HepG2 (cell line): ENCODE measurements around the gene TMPRSS15. TPM values are rescaled to one million over a fixed set of nuclear protein-coding genes. Genes with fewer than 3 reads are reported as not detected.

ENCODE experiments used
- ATAC-seq: fragments of 200-7000 bp; cut with Tn5 transposase; 3 replicates; pipeline ENCODE4 v1.9.1; 2020; ENCODE audit warnings: mild to moderate bottlenecking, moderate library complexity
- BruUV-seq: library from RNA; stranded (reverse); fragments of 400-500 nt; replicated peaks from 2 replicates; lab custom pipeline; 2021; lab: Mats Ljungman, UMichigan
- CTCF ChIA-PET: fragments of 300-600 bp; formaldehyde crosslinking; extraction: SDS; loops from one replicate; lab custom pipeline; 2021; ENCODE audit warnings: low total read pairs, inconsistent platforms, low intra/inter-chr PET ratio; lab: Yijun Ruan, JAX
- POLR2A ChIA-PET: fragments of 350-600 bp; sonication (Branson Sonifier 250); formaldehyde crosslinking; loops from one replicate; lab custom pipeline; 2020; ENCODE audit warnings: antibody characterized with exemption, inconsistent platforms; lab: Yijun Ruan, JAX
- DNase-seq: peaks from one replicate; pipeline ENCODE4 v3.0.0-alpha.2; 2015; ENCODE audit warnings: low spot score
- FAIRE-seq: peaks from 3 replicates; lab custom pipeline; 2011; peaks lifted over from hg19 to GRCh38; lab: Jason Lieb, UNC
- H2AFZ ChIP-seq: one replicate; pipeline ENCODE4 v1.6.1; 2011; ENCODE audit warnings: low read length, inconsistent platforms
- H3K27ac ChIP-seq: fragments of 300-600 bp; 3 replicates; pipeline ENCODE4 v1.8.0; 2011; ENCODE audit warnings: mixed run types, mild to moderate bottlenecking, mixed read lengths, low read length, inconsistent platforms; ENCODE audit not compliant: insufficient read depth; ENCODE audit errors: extremely low read length
- H3K27me3 ChIP-seq, 2 experiments: fragments of 200-600 bp in 1 of 2; 2 replicates in 1 of 2; 3 replicates in 1 of 2; pipeline versions ENCODE4 v1.6.0 to v1.8.0; 2011; ENCODE audit warnings: low read length in 2 of 2, mild to moderate bottlenecking in 2 of 2, moderate library complexity in 2 of 2, inconsistent platforms in 1 of 2; ENCODE audit not compliant: insufficient read depth in 2 of 2, control insufficient read depth in 1 of 2
- H3K36me3 ChIP-seq, 2 experiments: fragments of 200-600 bp in 1 of 2; replicated peaks in 1 of 2; 2 replicates in 1 of 2; 3 replicates in 1 of 2; pipeline versions ENCODE4 v1.5.1 to v1.8.0; 2011; ENCODE audit warnings: low read length in 2 of 2, inconsistent platforms in 1 of 2; ENCODE audit not compliant: insufficient read depth in 2 of 2, control insufficient read depth in 1 of 2
- H3K4me1 ChIP-seq: 2 replicates; pipeline ENCODE4 v1.5.1; 2012; ENCODE audit warnings: low read length, inconsistent platforms; ENCODE audit not compliant: insufficient read depth
- H3K4me2 ChIP-seq: 2 replicates; pipeline ENCODE4 v1.6.0; 2011; ENCODE audit warnings: low read depth, low read length, inconsistent platforms
- H3K4me3 ChIP-seq, 3 experiments: fragments of 200-600 bp in 1 of 3; sonication (generic), shearing (Covaris generic) in 1 of 3; replicated peaks in 1 of 3; 2 replicates each; pipeline ENCODE4 v1.5.1; 2011 to 2016; ENCODE audit warnings: low read length in 3 of 3, inconsistent platforms in 2 of 3, low read depth in 2 of 3, mild to moderate bottlenecking in 2 of 3, control low read depth in 1 of 3, mixed read lengths in 1 of 3; ENCODE audit not compliant: insufficient read depth in 1 of 3
- H3K79me2 ChIP-seq: one replicate; pipeline ENCODE4 v1.6.1; 2011; ENCODE audit warnings: low read length, inconsistent platforms; ENCODE audit not compliant: insufficient read depth
- H3K9ac ChIP-seq: 2 replicates; pipeline ENCODE4 v1.6.0; 2011; ENCODE audit warnings: mild to moderate bottlenecking, low read depth, low read length, inconsistent platforms; ENCODE audit not compliant: insufficient read depth
- H3K9me3 ChIP-seq: 2 replicates; pipeline ENCODE4 v1.5.1; 2012; ENCODE audit warnings: mild to moderate bottlenecking, low read length
- H4K20me1 ChIP-seq: 2 replicates; pipeline ENCODE4 v1.6.0; 2011; ENCODE audit warnings: inconsistent platforms, mild to moderate bottlenecking, low read length, moderate library complexity; ENCODE audit not compliant: insufficient read depth
- GATA4 ChIP-seq: sonication (generic); IDR thresholded peaks from 2 replicates; pipeline ENCODE4 v1.6.1; 2016; ENCODE audit warnings: antibody characterized with exemption, low read depth, borderline replicate concordance
- GATAD2A ChIP-seq: IDR thresholded peaks from 2 replicates; pipeline ENCODE4 v1.6.1; 2016
- HMGXB4 ChIP-seq, 2 experiments: sonication (generic) in 1 of 2; formaldehyde crosslinking in 1 of 2; IDR thresholded peaks; 2 replicates each; pipeline versions ENCODE4 v1.4.0 to v1.6.1; 2018 to 2020; ENCODE audit warnings: missing genetic modification reagents in 2 of 2, borderline replicate concordance in 1 of 2, low read depth in 1 of 2, mild to moderate bottlenecking in 1 of 2, missing biosample characterization in 1 of 2
- MAFK ChIP-seq, 2 experiments: IDR thresholded peaks in 1 of 2; conservative IDR thresholded peaks in 1 of 2; 2 replicates each; pipeline ENCODE4 v1.6.1; 2011; ENCODE audit warnings: improper control_type of control experiment in 2 of 2, low read length in 2 of 2
- MBNL3 ChIP-seq: fragments of 250-450 bp; sonication (Bioruptor Pico); conservative IDR thresholded peaks from 2 replicates; pipeline ENCODE4 v1.8.0; 2022; ENCODE audit warnings: mild to moderate bottlenecking, inconsistent platforms
- MYC ChIP-seq: sonication (generic); formaldehyde crosslinking; IDR thresholded peaks from 2 replicates; pipeline ENCODE4 v1.9.0; 2021; ENCODE audit warnings: missing genetic modification reagents, borderline replicate concordance
- NKX3-1 ChIP-seq: sonication (generic); formaldehyde crosslinking; IDR thresholded peaks from 2 replicates; pipeline ENCODE4 v1.5.0; 2020; ENCODE audit warnings: missing genetic modification reagents
- SMARCC2 ChIP-seq: fragments of 450-650 bp; IDR thresholded peaks from 2 replicates; pipeline ENCODE4 v1.6.1; 2017; ENCODE audit warnings: antibody characterized with exemption, mild to moderate bottlenecking
- ZFP36 ChIP-seq: fragments of 150-350 bp; IDR thresholded peaks from 2 replicates; pipeline ENCODE4 v1.6.1; 2018; ENCODE audit warnings: borderline replicate concordance, low read length, low read depth; ENCODE audit not compliant: partially characterized antibody
- ZNF512B ChIP-seq: sonication (generic); formaldehyde crosslinking; IDR thresholded peaks from 2 replicates; pipeline ENCODE4 v1.5.1; 2020; ENCODE audit warnings: missing genetic modification reagents, mild to moderate bottlenecking, borderline replicate concordance
- whole genome bisulfite sequencing: methylation state at CpG from one replicate; pipeline ENCODE4 v1.1.6; 2017; ENCODE audit warnings: low lambda C conversion rate; 5-methylcytosine and 5-hydroxymethylcytosine counted together
- in situ Hi-C: cut with HindIII; loops from 2 replicates; pipeline ENCODE4 v1.10.0; 2017; ENCODE audit warnings: low pct_unique_long_range_greater_than_20kb; ENCODE audit not compliant: extremely low pct_ligation_motif_present
- intact Hi-C: fragments of 100-400 bp; cut with micrococcal nuclease; formaldehyde crosslinking; loops from one replicate; pipeline ENCODE4 v1.10.0; 2022; ENCODE audit not compliant: unreplicated experiment
- polyA plus RNA-seq, 8 experiments: library from polyadenylated mRNA; depleted of rRNA in 3 of 8; stranded (reverse) in 7 of 8; unstranded in 1 of 8; fragments of >200 nt; fragmentation: Illumina TruSeq in 4 of 8; extraction: Trizol in 4 of 8; gene quantifications; 2 replicates each; pipeline versions ENCODE4 v1.2.1 to v1.2.3, GENCODE V29; 2011 to 2016; ENCODE audit warnings: low read depth in 4 of 8, missing spikeins in 1 of 8, mixed read lengths in 1 of 8; ENCODE audit not compliant: insufficient read depth in 1 of 8
- total RNA-seq, 5 experiments: library from RNA; depleted of rRNA; stranded (reverse); fragments of >200 nt; fragmentation: Illumina TruSeq; extraction: Trizol; gene quantifications; 2 replicates each; pipeline ENCODE4 v1.2.3, GENCODE V29; 2016; ENCODE audit warnings: low read depth in 1 of 5

The TMPRSS15 gene
- total and polyA plus RNA-seq, 2 of the 13 experiments (the other 11 are each of a cell fraction or from before 2014, with no cell fraction given), result not detected

- TF ChIP-seq ZNF512B (CRISPR knock-in tag) (no peak), SMARCC2 (no peak), MBNL3 (CRISPR knock-in tag) (no peak), ZFP36 (no peak), GATA4 (no peak), HMGXB4 (CRISPR knock-in tag; IDR thresholded peaks at IDR 0.05; ENCODE audit: borderline replicate concordance in 1 of 2, low read depth in 1 of 2) (no peak), NKX3-1 (CRISPR knock-in tag) (no peak), MYC (CRISPR knock-in tag) (no peak)
Measured at GRCh38 chr21:18430341-18430740, 26.8 kb upstream of the TMPRSS15 start (continued).

- FAIRE-seq, result no peak
- no peak overlapping the region for H2AFZ ChIP-seq
- 0% methylated on average over 4 of the region's 4 CpGs for WGBS
- no peak overlapping the region for H3K9ac ChIP-seq
- H3K27ac ChIP-seq, result no peak overlapping the region
- ChIA-PET POLR2A (no interaction called here), CTCF (no interaction called here)
- TF ChIP-seq GATAD2A (CRISPR knock-in tag) (no peak), MAFK (conservative IDR thresholded peaks at IDR 0.05 in 1 of 2, IDR thresholded peaks at IDR 0.05 in 1 of 2; ENCODE audit: low read length in 2 of 2) (peak in 1 of 2 experiments; percentile 24; a peak in 2 of 4 replicates)
- no peak overlapping the region for H3K4me2 ChIP-seq
- no peak for ATAC-seq
- H3K4me1 ChIP-seq, result no peaks in the 10 kb centered on the region
- H3K27me3 ChIP-seq, result no peaks in the 10 kb centered on the region
- in situ Hi-C loops, result no loop called here
- no peak for DNase-seq
- H4K20me1 ChIP-seq, result no peaks in the 10 kb centered on the region
- no peak overlapping the region for H3K4me3 ChIP-seq
- intact Hi-C loops, result no loop called here
- H3K36me3 ChIP-seq, result no peaks in the 10 kb centered on the region
- H3K79me2 ChIP-seq, result no peaks in the 10 kb centered on the region
- peaks cover 70% of the 10 kb centered on the region for H3K9me3 ChIP-seq
- BruUV-seq, result no TSS peak
Measured at GRCh38 chr21:18424276-18424675, 20.7 kb upstream of the TMPRSS15 start.
